Nephron (organoid): Measurements from ENCODE around the gene TAS2R31.

ENCODE experiments used
- H3K27ac Mint-ChIP-seq, 3 experiments: 2 replicates each; pipeline ENCODE4 v1.8.0; 2020; ENCODE audit warnings: mixed read lengths in 3 of 3, mild to moderate bottlenecking in 2 of 3, moderate library complexity in 1 of 3
- H3K27me3 Mint-ChIP-seq: 2 replicates; pipeline ENCODE4 v1.8.0; 2021; ENCODE audit warnings: low read depth, mild to moderate bottlenecking, moderate library complexity, mixed read lengths
- H3K36me3 Mint-ChIP-seq: 2 replicates; pipeline ENCODE4 v1.8.0; 2020; ENCODE audit warnings: low read depth, mixed read lengths
- H3K4me1 Mint-ChIP-seq: 2 replicates; pipeline ENCODE4 v1.8.0; 2020; ENCODE audit warnings: mixed read lengths
- H3K4me3 Mint-ChIP-seq, 3 experiments: 2 replicates each; pipeline ENCODE4 v1.8.0; 2020; ENCODE audit warnings: mild to moderate bottlenecking in 3 of 3, mixed read lengths in 3 of 3, moderate library complexity in 2 of 3
- H3K9me3 Mint-ChIP-seq: 2 replicates; pipeline ENCODE4 v1.8.0; 2020; ENCODE audit warnings: mixed read lengths
- CTCF ChIP-seq, 3 experiments: fragments of 200-600 bp; sonication (generic); IDR thresholded peaks; one replicate each; pipeline ENCODE4 v1.5.0; 2021; ENCODE audit warnings: antibody characterized with exemption in 3 of 3; ENCODE audit not compliant: unreplicated experiment in 3 of 3

TAS2R31 gene

GRCh38 chr12:10989107-10989506 is 42.1 kb downstream of the TAS2R31 start:
- Mint-ChIP-seq H3K9me3 (peaks cover 10% of the 10 kb centered on the region), H3K4me3 (no peak overlapping the region), H3K27me3 (no peaks in the 10 kb centered on the region), H3K36me3 (peaks cover 33% of the 10 kb centered on the region), H3K4me1 (no peaks in the 10 kb centered on the region), H3K27ac (no peak overlapping the region)
- no peak for TF ChIP-seq CTCF (IDR thresholded peaks at IDR 0.05; ENCODE audit: unreplicated experiment in 3 of 3)

GRCh38 chr12:10986812-10987211 is 44.4 kb downstream of the TAS2R31 start, which contains the start of gene TAS2R50:
Gene TAS2R50 (minus strand): TSS chr12:10986912. CDS start chr12:10986860, 52 bp downstream.
- Mint-ChIP-seq H3K36me3 (peaks cover 31% of the 10 kb centered on the region), H3K9me3 (peaks cover 10% of the 10 kb centered on the region), H3K27ac (no peak within 1 kb of the TSS), H3K4me3 (no peak within 1 kb of the TSS), H3K27me3 (no peaks in the 10 kb centered on the region), H3K4me1 (no peaks in the 10 kb centered on the region)
- TF ChIP-seq CTCF (IDR thresholded peaks at IDR 0.05; ENCODE audit: unreplicated experiment in 3 of 3): no peak

- H3K27ac Mint-ChIP-seq: no peak overlapping the region
- H3K36me3 Mint-ChIP-seq: peaks cover 11% of the 10 kb centered on the region
- no peak overlapping the region for H3K4me3 Mint-ChIP-seq
- H3K4me1 Mint-ChIP-seq: no peaks in the 10 kb centered on the region
- no peaks in the 10 kb centered on the region for H3K27me3 Mint-ChIP-seq
- no peak for TF ChIP-seq CTCF (IDR thresholded peaks at IDR 0.05; ENCODE audit: unreplicated experiment in 3 of 3)
- H3K9me3 Mint-ChIP-seq: peaks cover 7% of the 10 kb centered on the region
These were observed 49.0 kb downstream of the TAS2R31 start for GRCh38 chr12:10982244-10982643.
